Mucosa of gallbladder (tissue), 1 donor: ENCODE results near the gene PRRC2B. TPM values are rescaled to one million over a fixed set of nuclear protein-coding genes. Genes with fewer than 3 reads are reported as not detected.
"Not testable (repeated sequence)": the region's sequence is repeated elsewhere in the genome, so short reads cannot be mapped to it uniquely, and the experiment has no call there.

Source experiments
- DNase-seq: peaks from one replicate; pipeline ENCODE4 v3.0.0-alpha.2; 2020; ENCODE audit warnings: low spot score
- total RNA-seq: library from RNA; stranded (reverse); gene quantifications from one replicate; pipeline ENCODE4 v1.2.1, GENCODE V29; 2021
- donor health status: DM: no; HTN: no; CAD: no.

PRRC2B gene
- total RNA-seq, 1 donor from 2014 or later = 261 TPM

GRCh38 chr9:131470581-131470991 lies 76.7 kb downstream of the PRRC2B start:
- DNase-seq = no peak

- not testable (repeated sequence) for DNase-seq
Measured at GRCh38 chr9:131472085-131472484, 78.2 kb downstream of the PRRC2B start.

- DNase-seq = no peak
Measured at GRCh38 chr9:131473198-131473885, 79.5 kb downstream of the PRRC2B start.

- no peak for DNase-seq
Measured at GRCh38 chr9:131473891-131474290, 80.0 kb downstream of the PRRC2B start.

GRCh38 chr9:131474711-131475110 lies 80.8 kb downstream of the PRRC2B start:
- DNase-seq = no peak

- DNase-seq = no peak
Measured at GRCh38 chr9:131475111-131475955, 81.4 kb downstream of the PRRC2B start.

GRCh38 chr9:131475956-131476776 lies 82.3 kb downstream of the PRRC2B start:
- DNase-seq = no peak

GRCh38 chr9:131476777-131477345 lies 83.0 kb downstream of the PRRC2B start:
- no peak for DNase-seq

- no peak for DNase-seq
Measured at GRCh38 chr9:131477367-131477766, 83.5 kb downstream of the PRRC2B start.

GRCh38 chr9:131477816-131478419 lies 84.0 kb downstream of the PRRC2B start:
- no peak for DNase-seq

- DNase-seq = no peak
Measured at GRCh38 chr9:131478421-131478868, 84.6 kb downstream of the PRRC2B start.

GRCh38 chr9:131478911-131479310 lies 85.0 kb downstream of the PRRC2B start:
- no peak for DNase-seq

GRCh38 chr9:131480258-131480657 lies 86.4 kb downstream of the PRRC2B start:
- no peak for DNase-seq

GRCh38 chr9:131481441-131482342 lies 87.8 kb downstream of the PRRC2B start:
- no peak for DNase-seq

- no peak for DNase-seq
Measured at GRCh38 chr9:131482343-131483006, 88.6 kb downstream of the PRRC2B start.

GRCh38 chr9:131483319-131484050 lies 89.6 kb downstream of the PRRC2B start:
- DNase-seq = no peak

- DNase-seq = no peak
Measured at GRCh38 chr9:131484051-131484445, 90.2 kb downstream of the PRRC2B start.

GRCh38 chr9:131484560-131485185 lies 90.8 kb downstream of the PRRC2B start:
- DNase-seq = no peak

- no peak for DNase-seq
Measured at GRCh38 chr9:131485206-131485605, 91.3 kb downstream of the PRRC2B start.
